ENCODE measurements around the gene CEP20.

The CEP20 gene

GRCh38 chr16:15897121-15897780 lies 8.8 kb upstream of the CEP20 start:
- DNase-seq, result no peak

- no peak for DNase-seq
Measured at GRCh38 chr16:15894571-15895374, 6.4 kb upstream of the CEP20 start.

- DNase-seq, result no peak
Measured at GRCh38 chr16:15891508-15891907, 3.1 kb upstream of the CEP20 start.

GRCh38 chr16:15887283-15887682 lies 1.1 kb downstream of the CEP20 start:
- no peak for DNase-seq

- DNase-seq, result no peak
Measured at GRCh38 chr16:15886078-15886477, 2.3 kb downstream of the CEP20 start.

- DNase-seq, result no peak
Measured at GRCh38 chr16:15885560-15886001, 2.8 kb downstream of the CEP20 start.

GRCh38 chr16:15882563-15882962 lies 5.8 kb downstream of the CEP20 start:
- DNase-seq, result no peak

GRCh38 chr16:15881794-15882379 lies 6.5 kb downstream of the CEP20 start:
- DNase-seq, result no peak

GRCh38 chr16:15880434-15881308 lies 7.7 kb downstream of the CEP20 start:
- DNase-seq, result no peak

GRCh38 chr16:15879255-15879811 lies 9.1 kb downstream of the CEP20 start:
- no peak for DNase-seq

GRCh38 chr16:15876503-15876902 lies 11.9 kb downstream of the CEP20 start:
- no peak for DNase-seq

GRCh38 chr16:15874745-15875314 lies 13.6 kb downstream of the CEP20 start:
- peak; percentile 47 for DNase-seq

- DNase-seq, result no peak
Measured at GRCh38 chr16:15873737-15874136, 14.7 kb downstream of the CEP20 start.

GRCh38 chr16:15873301-15873700 lies 15.1 kb downstream of the CEP20 start:
- DNase-seq, result no peak

GRCh38 chr16:15870011-15870410 lies 18.4 kb downstream of the CEP20 start:
- no peak for DNase-seq

GRCh38 chr16:15866451-15866850 lies 22.0 kb downstream of the CEP20 start:
- DNase-seq, result no peak

GRCh38 chr16:15865742-15866141 lies 22.7 kb downstream of the CEP20 start:
- DNase-seq, result no peak

- no peak for DNase-seq
Measured at GRCh38 chr16:15864939-15865338, 23.5 kb downstream of the CEP20 start.

- no peak for DNase-seq
Measured at GRCh38 chr16:15861996-15862395, 26.4 kb downstream of the CEP20 start.

- no peak for DNase-seq
Measured at GRCh38 chr16:15858921-15859668, 29.3 kb downstream of the CEP20 start.
